ENCODE data around the gene BHLHE23. TPM values are rescaled to one million over a fixed set of nuclear protein-coding genes. Genes with fewer than 3 reads are reported as not detected.

BHLHE23 gene
- total RNA-seq, 1 experiment from 2014 or later, result not detected

DNA sequence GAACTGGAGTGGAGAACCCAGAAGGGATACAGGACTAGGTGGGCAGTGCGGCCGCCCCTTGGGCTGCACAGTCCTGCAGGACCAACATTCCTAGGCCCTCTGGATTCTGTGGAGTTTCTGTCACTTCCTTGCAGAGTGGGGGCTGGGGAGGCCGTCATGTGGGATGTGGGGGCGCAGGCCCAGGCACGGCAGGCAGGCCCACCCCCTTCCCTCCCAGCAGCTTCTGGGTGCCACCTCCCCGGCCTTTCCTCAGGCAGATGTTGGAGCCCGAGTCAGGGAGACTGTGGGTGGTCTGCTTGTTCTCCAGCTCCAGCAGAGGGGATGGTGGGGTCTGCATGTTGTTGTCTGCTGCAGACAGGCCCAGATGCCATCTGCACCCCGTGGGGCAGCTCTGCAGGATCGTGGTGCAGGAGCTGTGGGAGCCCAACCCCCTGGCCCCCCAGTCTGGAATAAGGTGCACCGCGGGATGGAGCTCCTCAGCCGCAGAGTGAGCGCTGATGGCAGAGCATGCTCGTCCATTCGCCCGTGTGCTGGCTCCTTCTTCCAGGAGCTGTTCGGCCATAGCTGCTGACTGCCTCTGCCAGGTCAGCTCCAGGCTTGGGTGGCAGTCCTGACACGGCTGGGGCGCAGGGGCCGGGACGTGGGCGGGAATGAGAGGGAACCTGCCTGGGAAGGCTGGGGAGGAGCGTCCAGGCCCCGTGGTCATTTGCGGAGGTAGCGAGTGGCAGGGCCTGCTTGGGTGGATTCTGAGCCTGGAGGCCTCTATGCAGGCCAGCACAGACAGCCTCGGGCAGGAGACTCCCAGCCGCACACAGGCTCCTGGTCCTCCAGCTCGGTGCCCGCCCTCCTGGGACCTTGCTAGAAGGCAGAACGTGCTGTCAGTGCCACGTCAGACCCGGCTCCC lies 36.2 kb downstream of the BHLHE23 start:
- DNase-seq (ENCODE audit: unreplicated experiment), result no peak
- H3K4me3 Mint-ChIP-seq (ENCODE audit: unreplicated experiment), result no peak overlapping the region
- no TSS peak for BruUV-seq (replicated peaks)
- intact Hi-C loops (cut with micrococcal nuclease), result no loop called here
- H3K27ac Mint-ChIP-seq (ENCODE audit: low read depth, unreplicated experiment), result no peak overlapping the region
- H3K4me1 Mint-ChIP-seq (ENCODE audit: insufficient read depth, unreplicated experiment), result peaks cover 6% of the 10 kb centered on the region
- H3K9me3 Mint-ChIP-seq (ENCODE audit: unreplicated experiment), result no peaks in the 10 kb centered on the region
- TF ChIP-seq CTCF (IDR thresholded peaks at IDR 0.05; ENCODE audit: unreplicated experiment), result no peak
- H3K36me3 Mint-ChIP-seq (ENCODE audit: insufficient read depth, unreplicated experiment), result no peaks in the 10 kb centered on the region
- CTCF ChIA-PET, result interaction anchor here (0.6 to 2.7 kb wide), 14 partner anchors 9 to 796 kb away, joined by 3 to 32 read pairs (median 4); no protein-coding TSS in a partner anchor
- POLR2A ChIA-PET, result interaction anchor here (1.1 kb wide), 1 partner anchor 71 kb away, joined by 3 read pairs; no protein-coding TSS in a partner anchor
- peaks cover 7% of the 10 kb centered on the region for H3K27me3 Mint-ChIP-seq (ENCODE audit: insufficient read depth, unreplicated experiment)

- H3K9me3 Mint-ChIP-seq (ENCODE audit: unreplicated experiment), result no peaks in the 10 kb centered on the region
- no TSS peak for BruUV-seq (replicated peaks)
- no peak for DNase-seq (ENCODE audit: unreplicated experiment)
- no peak overlapping the region for H3K27ac Mint-ChIP-seq (ENCODE audit: low read depth, unreplicated experiment)
- H3K4me1 Mint-ChIP-seq (ENCODE audit: insufficient read depth, unreplicated experiment), result peaks cover 6% of the 10 kb centered on the region
- ChIA-PET CTCF (interaction anchor here (0.7 to 2.7 kb wide), 7 partner anchors 8 to 325 kb away, joined by 3 to 32 read pairs (median 5); no protein-coding TSS in a partner anchor), POLR2A (no interaction called here)
- peaks cover 7% of the 10 kb centered on the region for H3K27me3 Mint-ChIP-seq (ENCODE audit: insufficient read depth, unreplicated experiment)
- no peak for TF ChIP-seq CTCF (IDR thresholded peaks at IDR 0.05; ENCODE audit: unreplicated experiment)
- H3K4me3 Mint-ChIP-seq (ENCODE audit: unreplicated experiment), result no peak overlapping the region
- H3K36me3 Mint-ChIP-seq (ENCODE audit: insufficient read depth, unreplicated experiment), result no peaks in the 10 kb centered on the region
- intact Hi-C loops (cut with micrococcal nuclease), result no loop called here
Measured at GRCh38 chr20:62969939-62970306, 36.8 kb downstream of the BHLHE23 start.

DNA sequence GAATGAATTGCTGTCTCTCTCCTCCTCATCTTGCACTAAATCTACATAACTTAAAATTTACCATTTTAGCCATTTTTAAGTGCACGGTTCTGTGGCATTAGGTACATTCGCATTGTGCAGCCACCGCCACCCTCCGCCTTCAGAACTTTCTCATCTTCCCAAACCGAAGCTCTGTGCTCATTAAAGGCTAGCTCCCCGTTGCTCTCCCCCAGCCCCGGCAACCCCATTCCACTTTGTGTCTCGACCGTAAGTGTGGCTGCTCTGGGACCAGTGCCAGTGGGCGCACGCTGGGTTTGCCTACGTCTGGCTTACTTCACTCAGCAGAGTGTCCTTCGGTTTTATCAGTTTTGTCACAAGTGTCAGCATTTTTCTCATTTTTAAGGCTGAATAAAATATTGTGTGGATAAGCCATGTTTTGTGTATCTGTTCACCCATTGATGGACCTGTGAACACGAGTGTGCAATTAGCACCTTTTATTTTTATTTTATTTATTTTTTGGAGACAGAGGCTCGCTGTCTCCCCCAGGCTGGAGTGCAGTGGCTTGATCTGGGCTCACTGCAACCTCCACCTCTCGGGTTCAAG lies 37.5 kb downstream of the BHLHE23 start:
- intact Hi-C loops (cut with micrococcal nuclease), result no loop called here
- H3K27me3 Mint-ChIP-seq (ENCODE audit: insufficient read depth, unreplicated experiment), result peaks cover 7% of the 10 kb centered on the region
- POLR2A ChIA-PET, result no interaction called here
- H3K9me3 Mint-ChIP-seq (ENCODE audit: unreplicated experiment), result no peaks in the 10 kb centered on the region
- no peak overlapping the region for H3K4me3 Mint-ChIP-seq (ENCODE audit: unreplicated experiment)
- no peak for TF ChIP-seq CTCF (IDR thresholded peaks at IDR 0.05; ENCODE audit: unreplicated experiment)
- no peak overlapping the region for H3K27ac Mint-ChIP-seq (ENCODE audit: low read depth, unreplicated experiment)
- no peak for DNase-seq (ENCODE audit: unreplicated experiment)
- no peaks in the 10 kb centered on the region for H3K36me3 Mint-ChIP-seq (ENCODE audit: insufficient read depth, unreplicated experiment)
- CTCF ChIA-PET, result interaction anchor here (0.7 to 2.7 kb wide), 4 partner anchors 11 to 263 kb away, joined by 3 to 32 read pairs (median 4); no protein-coding TSS in a partner anchor
- BruUV-seq (replicated peaks), result no TSS peak
- H3K4me1 Mint-ChIP-seq (ENCODE audit: insufficient read depth, unreplicated experiment), result peaks cover 6% of the 10 kb centered on the region
